ENCODE data around the gene ANKRD18B. TPM values are rescaled to one million over a fixed set of nuclear protein-coding genes. Genes with fewer than 3 reads are reported as not detected.
"Not testable (repeated sequence)": the region's sequence is repeated elsewhere in the genome, so short reads cannot be mapped to it uniquely, and the experiment has no call there.

The ANKRD18B gene
- total and polyA plus RNA-seq, 10 donors: 0.02 to 1.7 TPM; not detected in 8

DNA sequence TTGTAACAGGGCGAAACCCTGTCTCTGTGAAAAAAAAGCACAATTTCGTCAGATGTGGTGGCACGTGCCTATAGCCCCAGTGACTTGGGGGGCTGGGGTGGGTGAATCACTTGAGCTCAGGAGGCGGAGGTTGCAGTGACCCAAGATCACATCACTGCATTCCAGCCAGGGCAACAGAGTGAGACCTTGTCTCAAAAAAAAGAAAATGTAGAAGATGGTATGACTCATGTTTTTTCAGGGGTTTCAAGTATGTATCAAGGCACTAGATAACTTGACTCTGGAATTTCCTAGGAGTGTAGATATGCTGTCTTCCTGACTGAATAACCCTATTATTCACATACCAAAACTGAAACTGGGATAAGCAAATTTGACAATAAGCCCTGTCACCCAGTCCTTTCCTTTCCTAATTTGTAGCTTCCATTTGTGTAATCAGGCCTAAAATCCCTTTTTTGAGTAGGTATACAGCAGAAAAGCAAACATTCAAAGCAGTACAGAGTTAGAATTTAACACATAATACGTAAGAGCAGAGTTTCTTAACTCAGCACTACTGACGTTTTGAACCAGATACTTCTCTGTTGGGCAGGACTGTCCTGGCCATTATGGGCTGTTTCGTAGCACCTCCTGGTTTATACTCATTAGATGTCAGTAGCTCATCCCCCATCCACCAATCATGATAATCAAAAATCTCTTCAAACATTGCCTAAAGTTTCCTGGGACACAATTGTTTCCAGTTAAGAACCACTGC, 17.3 kb upstream of the ANKRD18B start:
- no peak for TF ChIP-seq POLR2A (IDR thresholded peaks at IDR 0.05)
- no peak for TF ChIP-seq POLR2AphosphoS5 (IDR thresholded peaks at IDR 0.05)
- TF ChIP-seq, protein P1, sequence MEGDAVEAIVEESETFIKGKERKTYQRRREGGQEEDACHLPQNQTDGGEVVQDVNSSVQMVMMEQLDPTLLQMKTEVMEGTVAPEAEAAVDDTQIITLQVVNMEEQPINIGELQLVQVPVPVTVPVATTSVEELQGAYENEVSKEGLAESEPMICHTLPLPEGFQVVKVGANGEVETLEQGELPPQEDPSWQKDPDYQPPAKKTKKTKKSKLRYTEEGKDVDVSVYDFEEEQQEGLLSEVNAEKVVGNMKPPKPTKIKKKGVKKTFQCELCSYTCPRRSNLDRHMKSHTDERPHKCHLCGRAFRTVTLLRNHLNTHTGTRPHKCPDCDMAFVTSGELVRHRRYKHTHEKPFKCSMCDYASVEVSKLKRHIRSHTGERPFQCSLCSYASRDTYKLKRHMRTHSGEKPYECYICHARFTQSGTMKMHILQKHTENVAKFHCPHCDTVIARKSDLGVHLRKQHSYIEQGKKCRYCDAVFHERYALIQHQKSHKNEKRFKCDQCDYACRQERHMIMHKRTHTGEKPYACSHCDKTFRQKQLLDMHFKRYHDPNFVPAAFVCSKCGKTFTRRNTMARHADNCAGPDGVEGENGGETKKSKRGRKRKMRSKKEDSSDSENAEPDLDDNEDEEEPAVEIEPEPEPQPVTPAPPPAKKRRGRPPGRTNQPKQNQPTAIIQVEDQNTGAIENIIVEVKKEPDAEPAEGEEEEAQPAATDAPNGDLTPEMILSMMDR (IDR thresholded peaks at IDR 0.05 in 8 of 11, conservative IDR thresholded peaks at IDR 0.05 in 3 of 11): no peak
- Histone ChIP-seq H3K4me3 (no peak overlapping the region), H3K36me3 (no peaks in the 10 kb centered on the region), H3K27me3 (replicated peaks in 1 of 7) (peaks cover 0 to 3% (median 0%) of the 10 kb centered on the region in 7 donors), H3K9me3 (no peaks in the 10 kb centered on the region), H3K27ac (peak overlapping the region in 1 of 8 donors; percentile 48), H3K4me1 (peaks cover 0 to 17% (median 3%) of the 10 kb centered on the region in 6 donors)
- intact Hi-C loops (cut with DNase I; ENCODE audit: low total_unique reads): no loop called here
- DNase-seq: no peak
- WGBS, 5 donors: 69 to 84% (median 82%) methylated on average over 7 of the region's 7 CpGs

DNA sequence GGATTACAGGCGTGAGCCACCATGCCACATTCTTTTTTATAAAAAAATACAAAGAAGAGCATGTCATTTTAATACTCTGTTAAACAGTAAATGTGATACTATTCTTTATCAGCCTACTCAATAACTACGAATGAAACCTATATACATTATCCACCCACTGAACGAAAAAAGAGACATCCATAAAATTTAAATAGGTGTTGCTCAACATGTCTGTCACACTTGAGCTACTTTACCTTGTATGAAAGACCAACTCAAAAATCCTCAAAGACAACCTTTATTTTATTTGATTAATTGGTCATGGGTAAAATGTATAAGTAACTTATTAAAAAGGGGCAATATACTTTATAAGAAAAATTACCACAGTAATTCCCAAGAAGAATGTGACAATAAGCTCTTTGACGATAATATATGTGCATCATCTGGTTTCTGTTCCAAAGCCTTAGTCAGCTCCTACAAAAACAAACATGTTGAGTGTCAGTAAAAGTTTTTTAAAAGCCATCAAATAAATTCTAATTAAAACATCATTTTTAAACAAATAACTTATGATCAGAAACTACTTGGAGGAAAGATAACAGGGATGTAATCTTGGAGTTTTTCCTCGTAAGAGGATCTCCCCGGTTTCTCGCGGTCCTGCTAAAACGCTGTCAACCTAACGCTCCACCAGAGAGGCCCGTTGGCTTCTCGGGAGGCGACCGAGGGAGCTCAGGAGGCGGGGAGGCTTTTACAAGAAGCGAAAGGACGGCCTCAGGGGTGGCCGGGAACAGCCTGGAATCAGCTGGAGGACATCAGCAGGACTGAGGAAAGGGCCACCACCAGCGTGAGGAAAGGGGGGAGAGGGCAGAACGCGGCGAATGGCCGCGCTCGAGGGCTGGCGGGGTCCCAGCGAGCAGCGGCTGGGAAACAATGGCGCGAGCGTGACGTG, 13.5 kb upstream of the ANKRD18B start:
- Histone ChIP-seq H3K4me1 (peaks cover 0 to 17% (median 3%) of the 10 kb centered on the region in 6 donors), H3K4me3 (peak overlapping the region; percentile 42 to 75 (median 49)), H3K27ac (peak overlapping the region; percentile 74 to 87 (median 78)), H3K27me3 (replicated peaks in 1 of 7) (peaks cover 0 to 3% (median 0%) of the 10 kb centered on the region in 7 donors), H3K9me3 (no peaks in the 10 kb centered on the region), H3K36me3 (no peaks in the 10 kb centered on the region)
- TF ChIP-seq POLR2A (IDR thresholded peaks at IDR 0.05): no peak
- peak in 2 of 3 donors; percentile 78 to 79 for TF ChIP-seq POLR2AphosphoS5 (IDR thresholded peaks at IDR 0.05)
- intact Hi-C loops (cut with DNase I; ENCODE audit: low total_unique reads): no loop called here
- DNase-seq: peak; percentile 84
- 7 to 9% (median 8%) methylated on average over 32 of the region's 32 CpGs for WGBS, 5 donors

DNA sequence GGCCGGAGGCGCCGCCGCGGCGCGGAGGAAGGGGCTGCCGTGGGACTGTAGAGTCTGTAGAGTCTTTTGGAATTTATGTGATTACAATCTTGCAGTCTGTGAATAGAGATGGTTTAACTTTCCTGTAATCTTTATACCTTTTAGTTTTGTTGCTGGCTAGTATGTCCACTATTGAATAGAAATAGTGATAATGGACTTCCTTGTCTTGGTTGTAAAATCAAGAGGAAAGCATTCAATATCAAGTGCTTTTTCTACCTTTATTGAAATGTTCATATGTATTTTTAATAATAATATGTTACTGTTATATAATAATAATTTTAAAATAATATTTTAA, 12.9 kb upstream of the ANKRD18B start:
- H3K27me3 ChIP-seq (replicated peaks in 1 of 7); intact Hi-C loops (cut with DNase I; ENCODE audit: low total_unique reads); H3K36me3 ChIP-seq; H3K9me3 ChIP-seq; DNase-seq: not testable (repeated sequence)
- Histone ChIP-seq H3K4me3 (peak overlapping the region; percentile 42 to 75 (median 49)), H3K4me1 (peaks cover 0 to 15% (median 3%) of the 10 kb centered on the region in 6 donors), H3K27ac (peak overlapping the region; percentile 74 to 87 (median 78))
- WGBS, 5 donors: 0 to 5% (median 1%) methylated on average over 8 of the region's 8 CpGs

DNA sequence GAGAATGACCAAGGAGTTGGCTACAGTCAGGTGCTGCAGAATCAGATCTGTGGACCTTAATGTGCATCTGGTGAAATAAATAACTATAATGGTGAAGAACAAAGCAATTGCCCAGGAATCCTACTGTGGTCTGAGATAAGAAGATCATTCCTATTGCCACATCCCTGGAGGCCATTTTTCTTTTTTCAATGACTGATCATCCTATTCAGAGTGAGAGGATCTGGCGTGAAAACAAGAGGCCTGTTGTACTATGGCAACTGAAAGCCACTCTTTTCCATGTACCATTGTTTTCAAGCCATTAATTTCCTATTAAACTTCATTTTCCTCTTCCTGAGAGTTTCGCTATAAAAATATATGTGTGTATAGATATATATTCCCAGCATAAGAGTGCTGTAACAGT, 11.5 kb upstream of the ANKRD18B start:
- H3K27ac ChIP-seq; H3K27me3 ChIP-seq (replicated peaks in 1 of 7); H3K9me3 ChIP-seq; intact Hi-C loops (cut with DNase I; ENCODE audit: low total_unique reads); H3K36me3 ChIP-seq; DNase-seq; H3K4me3 ChIP-seq: not testable (repeated sequence)
- 89 to 100% (median 95%) methylated on average over 2 of the region's 2 CpGs for WGBS, 5 donors
- H3K4me1 ChIP-seq: peaks cover 0 to 15% (median 3%) of the 10 kb centered on the region in 6 donors

DNA sequence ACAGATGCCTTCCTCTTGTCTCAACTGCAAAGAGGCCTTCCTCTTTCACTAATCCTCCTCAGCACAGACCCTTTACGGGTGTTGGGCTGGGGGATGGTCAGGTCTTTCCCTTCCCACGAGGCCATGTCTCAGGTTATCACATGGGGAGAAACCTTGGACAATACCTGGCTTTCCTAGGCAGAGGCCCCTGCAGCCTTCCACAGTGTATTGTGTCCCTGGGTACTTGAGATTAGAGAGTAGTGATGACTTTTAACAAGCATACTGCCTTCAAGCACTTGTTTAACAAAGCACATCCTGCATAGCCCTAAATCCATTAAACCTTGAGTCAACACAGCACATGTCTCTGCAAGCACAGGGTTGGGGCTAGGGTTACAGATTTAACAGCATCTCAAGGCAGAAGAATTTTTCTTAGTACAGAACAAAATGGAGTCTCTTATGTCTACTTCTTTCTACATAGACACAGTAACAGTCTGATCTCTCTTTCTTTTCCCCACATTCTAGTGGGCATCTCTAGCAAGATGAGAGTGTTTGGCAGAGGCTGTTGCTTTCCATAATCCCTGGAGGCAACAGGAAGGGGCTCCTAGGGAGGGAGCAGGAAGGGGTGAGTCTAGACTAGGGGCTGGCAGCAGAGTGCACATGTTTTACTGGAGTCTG, 8.6 kb upstream of the ANKRD18B start:
- intact Hi-C loops (cut with DNase I; ENCODE audit: low total_unique reads); H3K4me1 ChIP-seq; H3K9me3 ChIP-seq; H3K27me3 ChIP-seq (replicated peaks in 1 of 7); DNase-seq; H3K36me3 ChIP-seq; H3K27ac ChIP-seq; H3K4me3 ChIP-seq: not testable (repeated sequence)
- WGBS, 5 donors: 56 to 78% (median 63%) methylated on average over 2 of the region's 2 CpGs

DNA sequence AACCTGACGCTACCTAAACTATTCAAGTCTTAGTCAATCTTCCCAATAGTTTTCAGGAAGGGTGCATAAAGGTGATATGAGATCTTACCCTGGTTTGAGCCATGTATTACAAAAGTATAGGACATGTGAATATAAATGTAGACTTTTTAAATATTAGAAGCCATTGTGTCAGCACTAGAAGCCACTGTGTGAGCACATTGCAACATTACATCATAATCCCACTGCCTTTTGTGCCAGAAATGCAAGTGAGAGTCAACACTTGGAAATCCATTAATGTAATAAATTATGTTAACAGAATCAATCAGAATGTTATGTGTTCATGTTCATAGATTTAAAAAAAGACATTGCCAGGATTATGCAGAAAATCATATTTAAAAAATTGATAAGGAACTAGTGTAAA, 7.7 kb upstream of the ANKRD18B start:
- WGBS, 5 donors: 79 to 100% (median 96%) methylated on average over 1 of the region's 1 CpG

More for the DNA sequence above, 7.7 kb upstream of the ANKRD18B start:
- H3K4me3 ChIP-seq; H3K4me1 ChIP-seq; DNase-seq; intact Hi-C loops (cut with DNase I; ENCODE audit: low total_unique reads); H3K27me3 ChIP-seq (replicated peaks in 1 of 7); H3K9me3 ChIP-seq; H3K36me3 ChIP-seq; H3K27ac ChIP-seq: not testable (repeated sequence)

Data from spleen (tissue), 11 donors.